CD4-positive, alpha-beta T cell treated with Interleukin-6 for 4 hours (primary cell): Measurements from ENCODE around the gene OXNAD1.

ENCODE experiments used
- DNase-seq: peaks from one replicate; pipeline ENCODE4 v3.0.0-alpha.2; 2020; ENCODE audit warnings: mixed read lengths

OXNAD1 gene

GRCh38 chr3:16284633-16285032 is 19.6 kb downstream of the OXNAD1 start:
- DNase-seq: no peak

GRCh38 chr3:16286161-16286560 is 21.1 kb downstream of the OXNAD1 start:
- peak; percentile 82 for DNase-seq

- peak; percentile 19 for DNase-seq
Measured at GRCh38 chr3:16286751-16287543, 21.9 kb downstream of the OXNAD1 start.

- DNase-seq: peak; percentile 50
Measured at GRCh38 chr3:16288664-16289063, 23.7 kb downstream of the OXNAD1 start.

GRCh38 chr3:16289144-16289889 is 24.3 kb downstream of the OXNAD1 start:
- no peak for DNase-seq

- DNase-seq: peak; percentile 72
Measured at GRCh38 chr3:16290007-16290826, 25.2 kb downstream of the OXNAD1 start.

- DNase-seq: no peak
Measured at GRCh38 chr3:16290827-16291196, 25.8 kb downstream of the OXNAD1 start.

GRCh38 chr3:16294844-16295243 is 29.8 kb downstream of the OXNAD1 start:
- DNase-seq: peak; percentile 54

- no peak for DNase-seq
Measured at GRCh38 chr3:16295298-16295890, 30.4 kb downstream of the OXNAD1 start.

GRCh38 chr3:16297997-16298885 is 33.2 kb downstream of the OXNAD1 start:
- DNase-seq: no peak

GRCh38 chr3:16298891-16299290 is 33.9 kb downstream of the OXNAD1 start:
- no peak for DNase-seq

GRCh38 chr3:16299746-16300145 is 34.7 kb downstream of the OXNAD1 start:
- no peak for DNase-seq

- DNase-seq: no peak
Measured at GRCh38 chr3:16300307-16300706, 35.3 kb downstream of the OXNAD1 start.

- peak; percentile 70 for DNase-seq
Measured at GRCh38 chr3:16300881-16301359, 35.9 kb downstream of the OXNAD1 start.

GRCh38 chr3:16301507-16301906 is 36.5 kb downstream of the OXNAD1 start:
- peak; percentile 59 for DNase-seq

GRCh38 chr3:16302082-16302631 is 37.1 kb downstream of the OXNAD1 start:
- no peak for DNase-seq

GRCh38 chr3:16303037-16303575 is 38.1 kb downstream of the OXNAD1 start:
- DNase-seq: no peak

- DNase-seq: peak; percentile 51
Measured at GRCh38 chr3:16304061-16305010, 39.3 kb downstream of the OXNAD1 start.

- DNase-seq: peak; percentile 56
Measured at GRCh38 chr3:16305111-16305541, 40.1 kb downstream of the OXNAD1 start.
